Gastrocnemius medialis (tissue), 4 donors: ENCODE measurements around the gene PTCSC3.

Experiments used
- CTCF ChIP-seq, 5 experiments: fragments of 450-650 bp in 3 of 5; fragments of 200-600 bp in 2 of 5; sonication (generic) in 2 of 5; IDR thresholded peaks in 4 of 5; conservative IDR thresholded peaks in 1 of 5; 1 replicate in 4 of 5; 2 replicates in 1 of 5; pipeline ENCODE4 v1.5.1; 2016 to 2019; ENCODE audit warnings: antibody characterized with exemption in 5 of 5, mild to moderate bottlenecking in 3 of 5, moderate library complexity in 3 of 5
- POLR2A ChIP-seq, 2 donors: fragments of 450-650 bp; IDR thresholded peaks; one replicate each; pipeline ENCODE4 v1.6.1; 2017; ENCODE audit warnings: antibody characterized with exemption in 2 of 2, mild to moderate bottlenecking in 2 of 2, moderate library complexity in 2 of 2

- no peak for TF ChIP-seq CTCF (IDR thresholded peaks at IDR 0.05 in 4 of 5, conservative IDR thresholded peaks at IDR 0.05 in 1 of 5)
- no peak for TF ChIP-seq POLR2A (IDR thresholded peaks at IDR 0.05)
Observed at GRCh38 chr14:36194663-36195062, 18.1 kb upstream of the PTCSC3 start.
